ENCODE data around the gene GMCL1.

DNA sequence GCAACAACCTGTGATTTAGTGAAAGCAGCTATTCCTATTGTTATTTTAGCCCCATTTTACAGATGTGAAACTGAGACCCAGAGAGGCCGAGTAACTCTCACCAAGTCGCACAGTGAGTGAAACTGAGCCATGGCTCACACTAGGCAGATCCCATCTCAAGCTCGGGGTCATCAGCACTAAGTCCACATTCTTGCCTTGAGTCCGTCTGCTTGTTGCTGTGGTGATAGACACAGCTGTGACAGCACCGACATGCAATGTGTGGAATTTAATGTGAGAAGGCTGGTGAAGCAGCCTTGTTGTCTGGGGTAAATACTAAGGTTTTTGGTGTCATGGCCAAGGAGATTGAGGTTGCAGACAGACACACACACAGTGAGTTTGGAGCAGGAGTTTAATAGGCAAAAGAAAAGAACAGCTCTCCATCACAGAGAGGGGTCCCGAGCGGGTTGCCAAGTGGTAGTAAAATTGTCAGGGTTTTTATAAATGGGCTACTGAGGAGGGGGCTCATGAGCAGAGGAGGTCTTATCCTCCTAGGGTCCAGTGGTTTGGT lies 40.2 kb upstream of the GMCL1 start:
- TF ChIP-seq EZH2 (IDR thresholded peaks at IDR 0.05; ENCODE audit: insufficient read depth, poor library complexity, severe bottlenecking) (no peak), EZH2phosphoT487 (IDR thresholded peaks at IDR 0.05; ENCODE audit: insufficient read depth, low read depth) (no peak)
